Colonic mucosa (tissue), 4 donors: ENCODE data around the gene ALPK3. TPM values are rescaled to one million over a fixed set of nuclear protein-coding genes. Genes with fewer than 3 reads are reported as not detected.

Source experiments
- DNase-seq: peaks from one replicate; pipeline ENCODE4 v3.0.0-alpha.2; 2020
- H3K27ac ChIP-seq: fragments of 200-600 bp; one replicate; pipeline ENCODE4 v1.8.0; 2021
- H3K27me3 ChIP-seq: fragments of 200-600 bp; one replicate; pipeline ENCODE4 v1.8.0; 2021
- H3K36me3 ChIP-seq: fragments of 200-600 bp; one replicate; pipeline ENCODE4 v1.8.0; 2021
- H3K4me1 ChIP-seq: fragments of 200-600 bp; one replicate; pipeline ENCODE4 v1.8.0; 2021; ENCODE audit warnings: mild to moderate bottlenecking
- H3K4me3 ChIP-seq: fragments of 200-600 bp; one replicate; pipeline ENCODE4 v1.8.0; 2021
- H3K9ac ChIP-seq, 2 donors: one replicate each; pipeline ENCODE4 v1.7.0; 2013; ENCODE audit warnings: control low read depth in 2 of 2, low read depth in 2 of 2, low read length in 2 of 2
- H3K9me3 ChIP-seq: fragments of 200-600 bp; one replicate; pipeline ENCODE4 v1.8.0; 2021
- intact Hi-C: fragments of 100-400 bp; cut with DNase I; formaldehyde crosslinking; loops from one replicate; pipeline ENCODE4 v1.14.1; 2022
- total RNA-seq, 2 donors: library from RNA; stranded (reverse); fragmentation: NEBNext Ultra II Directional in 1 of 2; extraction: Animal tissue kit (Norgen Biotek cat#: 25700) in 1 of 2; gene quantifications; one replicate each; pipeline ENCODE4 v1.2.1, GENCODE V29; 2021
- TF ChIP-seq, protein P1 (sequence below): fragments of 200-600 bp; IDR thresholded peaks from one replicate; pipeline ENCODE4 v1.8.0; 2022; ENCODE audit warnings: antibody characterized with exemption, mild to moderate bottlenecking
- donor health status: healthy.
- donor health status: DM: no; HTN: no; CAD: no.
- donor health status: DM: no; HTN: no; CAD: no.

The ALPK3 gene
- total RNA-seq, 2 donors from 2014 or later = 0.74 to 2.4 TPM

DNA sequence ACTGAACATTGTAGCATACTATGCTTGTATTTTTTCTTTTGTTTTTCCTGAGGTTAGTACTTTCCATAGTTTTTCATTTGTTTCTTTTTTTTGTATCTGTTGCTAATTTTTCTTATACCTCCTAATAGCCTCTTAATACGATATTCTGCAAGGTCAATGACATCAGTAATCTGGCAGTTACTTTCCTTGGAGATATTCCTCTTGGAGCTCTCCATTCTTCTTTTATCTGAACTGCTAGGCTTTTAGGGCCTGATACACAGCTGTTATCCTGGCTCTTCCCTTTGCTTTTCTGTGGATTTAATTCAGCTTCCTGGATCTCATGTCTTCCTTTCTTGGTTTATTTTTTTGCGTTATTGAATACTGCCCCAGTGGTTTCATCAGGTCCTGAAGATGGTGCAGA lies 12.9 kb downstream of the ALPK3 start:
- H3K4me1 ChIP-seq = no peaks in the 10 kb centered on the region
- TF ChIP-seq, protein P1, sequence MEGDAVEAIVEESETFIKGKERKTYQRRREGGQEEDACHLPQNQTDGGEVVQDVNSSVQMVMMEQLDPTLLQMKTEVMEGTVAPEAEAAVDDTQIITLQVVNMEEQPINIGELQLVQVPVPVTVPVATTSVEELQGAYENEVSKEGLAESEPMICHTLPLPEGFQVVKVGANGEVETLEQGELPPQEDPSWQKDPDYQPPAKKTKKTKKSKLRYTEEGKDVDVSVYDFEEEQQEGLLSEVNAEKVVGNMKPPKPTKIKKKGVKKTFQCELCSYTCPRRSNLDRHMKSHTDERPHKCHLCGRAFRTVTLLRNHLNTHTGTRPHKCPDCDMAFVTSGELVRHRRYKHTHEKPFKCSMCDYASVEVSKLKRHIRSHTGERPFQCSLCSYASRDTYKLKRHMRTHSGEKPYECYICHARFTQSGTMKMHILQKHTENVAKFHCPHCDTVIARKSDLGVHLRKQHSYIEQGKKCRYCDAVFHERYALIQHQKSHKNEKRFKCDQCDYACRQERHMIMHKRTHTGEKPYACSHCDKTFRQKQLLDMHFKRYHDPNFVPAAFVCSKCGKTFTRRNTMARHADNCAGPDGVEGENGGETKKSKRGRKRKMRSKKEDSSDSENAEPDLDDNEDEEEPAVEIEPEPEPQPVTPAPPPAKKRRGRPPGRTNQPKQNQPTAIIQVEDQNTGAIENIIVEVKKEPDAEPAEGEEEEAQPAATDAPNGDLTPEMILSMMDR = no peak
- no peaks in the 10 kb centered on the region for H3K36me3 ChIP-seq
- intact Hi-C loops = loop anchor here (5.0 kb wide), 1 partner anchor 47 kb away; no protein-coding TSS in a partner anchor
- no peak overlapping the region for H3K27ac ChIP-seq
- H3K4me3 ChIP-seq = no peak overlapping the region
- no peak for DNase-seq
- no peaks in the 10 kb centered on the region for H3K9me3 ChIP-seq
- H3K9ac ChIP-seq = no peak overlapping the region
- H3K27me3 ChIP-seq = no peaks in the 10 kb centered on the region

DNA sequence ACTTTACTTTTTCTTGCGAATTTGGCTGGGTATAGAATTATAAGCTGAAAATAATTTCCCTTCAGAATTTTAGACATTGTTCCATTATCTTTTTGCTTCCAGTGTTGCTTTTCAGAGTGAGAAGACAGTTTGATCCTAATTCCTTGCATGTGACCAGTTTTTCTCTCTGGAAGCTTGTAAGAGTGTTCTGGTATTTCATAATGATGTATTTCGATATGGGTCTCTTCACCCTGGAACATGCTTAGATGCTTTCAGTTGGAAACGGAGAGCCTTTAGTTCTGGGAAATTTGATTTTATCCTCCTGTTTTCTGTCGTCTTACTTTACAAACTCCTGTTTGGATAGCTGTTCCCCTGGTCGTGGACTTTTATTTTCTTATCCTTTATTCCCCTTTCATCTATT lies 13.9 kb downstream of the ALPK3 start:
- Histone ChIP-seq H3K27ac (no peak overlapping the region), H3K9me3 (no peaks in the 10 kb centered on the region), H3K4me3 (no peak overlapping the region), H3K9ac (no peak overlapping the region), H3K4me1 (no peaks in the 10 kb centered on the region), H3K36me3 (no peaks in the 10 kb centered on the region), H3K27me3 (no peaks in the 10 kb centered on the region)
- intact Hi-C loops = loop anchor here (5.0 kb wide), 1 partner anchor 46 kb away; no protein-coding TSS in a partner anchor
- TF ChIP-seq, protein P1 = no peak
- no peak for DNase-seq

DNA sequence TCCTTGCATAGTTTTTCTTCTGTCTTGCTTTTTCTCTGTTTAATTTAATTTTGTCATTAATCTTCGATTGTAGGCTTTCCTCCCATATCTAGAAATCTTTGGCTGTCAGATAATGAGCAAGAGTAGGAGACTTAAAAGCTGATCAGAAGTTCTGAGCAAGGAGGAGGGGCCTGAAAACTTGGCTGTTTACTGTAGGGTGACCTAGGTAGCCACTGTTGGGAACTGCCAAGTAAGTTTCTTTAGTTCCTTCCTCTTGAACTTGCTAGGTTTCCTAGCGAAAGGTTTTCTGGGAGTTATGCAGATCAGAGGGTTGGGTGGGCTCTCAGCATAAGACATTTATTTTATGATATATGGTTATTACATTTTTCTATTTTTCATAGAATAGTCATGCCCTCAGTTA lies 14.5 kb downstream of the ALPK3 start:
- DNase-seq = no peak
- Histone ChIP-seq H3K27ac (no peak overlapping the region), H3K4me3 (no peak overlapping the region), H3K4me1 (no peaks in the 10 kb centered on the region), H3K9ac (no peak overlapping the region), H3K27me3 (no peaks in the 10 kb centered on the region), H3K36me3 (no peaks in the 10 kb centered on the region), H3K9me3 (no peaks in the 10 kb centered on the region)
- TF ChIP-seq, protein P1 = no peak
- intact Hi-C loops = loop anchor here (5.0 kb wide), 1 partner anchor 46 kb away; no protein-coding TSS in a partner anchor

DNA sequence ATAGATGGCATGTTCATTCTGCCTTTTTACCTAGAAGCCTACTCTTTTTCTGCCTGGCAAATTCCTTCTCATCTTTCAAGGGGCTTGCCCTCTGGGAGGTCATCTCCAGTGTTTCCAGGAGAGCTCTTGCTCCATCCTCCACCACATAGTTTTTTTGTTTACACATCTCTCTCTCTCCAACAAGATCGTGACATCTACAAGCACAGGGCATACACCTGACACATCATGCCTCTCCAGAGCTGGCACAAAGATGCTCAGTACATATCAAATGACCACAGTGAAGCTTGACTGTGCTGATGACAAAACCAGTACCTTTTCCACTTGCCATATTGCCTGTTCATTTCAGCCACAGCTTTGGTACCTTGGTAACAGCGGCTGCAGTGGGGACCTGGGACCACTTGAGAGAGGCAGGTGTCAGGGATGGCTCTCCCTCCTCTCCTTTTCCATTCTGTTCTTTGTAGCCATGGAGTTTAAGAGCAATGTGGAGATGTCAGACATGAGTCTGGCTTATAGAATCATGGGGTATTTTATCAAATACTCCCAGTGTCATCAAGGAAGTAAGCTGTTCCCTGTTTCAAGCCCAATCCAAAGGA lies 15.4 kb downstream of the ALPK3 start:
- H3K27ac ChIP-seq = no peak overlapping the region
- DNase-seq = no peak
- no peaks in the 10 kb centered on the region for H3K36me3 ChIP-seq
- no peak overlapping the region for H3K9ac ChIP-seq
- TF ChIP-seq, protein P1 = no peak
- no peaks in the 10 kb centered on the region for H3K9me3 ChIP-seq
- intact Hi-C loops = loop anchor here (5.0 kb wide), 1 partner anchor 45 kb away; no protein-coding TSS in a partner anchor
- no peak overlapping the region for H3K4me3 ChIP-seq
- H3K4me1 ChIP-seq = no peaks in the 10 kb centered on the region
- no peaks in the 10 kb centered on the region for H3K27me3 ChIP-seq

DNA sequence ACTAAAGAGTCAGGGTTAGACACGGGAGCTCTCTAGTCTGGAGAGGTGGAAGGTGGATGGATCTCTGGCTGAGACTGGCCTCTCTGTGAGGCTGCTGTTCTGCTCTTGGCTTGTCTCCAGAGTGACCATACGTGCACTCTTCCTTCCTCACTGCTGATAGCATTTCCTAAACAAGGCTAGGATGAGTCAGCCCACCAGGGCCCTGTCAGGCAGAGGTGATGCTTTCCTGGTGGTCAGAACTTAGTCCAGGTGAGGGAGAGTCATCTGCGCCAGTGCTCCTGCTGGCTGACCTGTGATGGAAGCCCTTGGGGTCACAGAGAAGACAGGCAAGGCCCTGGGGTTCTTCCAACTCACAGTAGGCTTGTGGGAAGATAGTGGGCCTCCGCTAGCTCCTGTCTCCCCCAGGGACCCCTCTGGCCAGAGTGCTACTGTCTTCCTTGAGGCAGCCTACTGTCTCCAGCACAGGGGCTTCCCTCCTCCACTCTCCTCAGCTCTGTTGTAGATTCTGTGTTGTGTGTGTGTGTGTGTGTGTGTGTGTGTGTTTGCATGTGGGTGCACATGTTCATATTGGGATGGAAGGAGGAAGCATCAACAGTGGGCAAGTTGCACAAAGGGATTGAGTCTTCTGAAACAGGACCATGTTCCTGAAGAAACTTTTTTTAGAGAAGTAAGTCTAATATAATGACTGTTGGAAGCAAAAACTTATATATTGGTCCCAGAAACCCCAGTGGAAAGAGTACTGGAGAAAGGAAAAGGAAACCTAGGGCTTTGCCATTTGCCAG lies 16.5 kb downstream of the ALPK3 start:
- no peak for DNase-seq

More for the DNA sequence above, 16.5 kb downstream of the ALPK3 start:
- Histone ChIP-seq H3K4me3 (no peak overlapping the region), H3K36me3 (no peaks in the 10 kb centered on the region), H3K4me1 (no peaks in the 10 kb centered on the region), H3K27me3 (no peaks in the 10 kb centered on the region), H3K27ac (no peak overlapping the region), H3K9me3 (no peaks in the 10 kb centered on the region), H3K9ac (no peak overlapping the region)
- intact Hi-C loops = loop anchor here (5.0 kb wide), 1 partner anchor 44 kb away; no protein-coding TSS in a partner anchor
- TF ChIP-seq, protein P1 = no peak
